Colon (tissue), 2 donors: Measurements from ENCODE around the gene TNPO1.
"Not testable (repeated sequence)": the region's sequence is repeated elsewhere in the genome, so short reads cannot be mapped to it uniquely, and the experiment has no call there.

Source experiments
- FAIRE-seq: peaks from 2 replicates; lab custom pipeline; 2012; peaks lifted over from hg19 to GRCh38; lab: Jason Lieb, UNC
- donor health status: control.
- donor health status: control.

Gene TNPO1

GRCh38 chr5:72816284-72817075 lies at the start of gene TNPO1:
TSS of gene TNPO1 (plus strand) at chr5:72816661. CDS start at chr5:72816738, 77 bp downstream.
- no peak for FAIRE-seq

- FAIRE-seq, result no peak
Measured at GRCh38 chr5:72767289-72768010, 49.0 kb upstream of the TNPO1 start.

GRCh38 chr5:72770266-72770665 lies 46.2 kb upstream of the TNPO1 start:
- FAIRE-seq, result no peak

DNA sequence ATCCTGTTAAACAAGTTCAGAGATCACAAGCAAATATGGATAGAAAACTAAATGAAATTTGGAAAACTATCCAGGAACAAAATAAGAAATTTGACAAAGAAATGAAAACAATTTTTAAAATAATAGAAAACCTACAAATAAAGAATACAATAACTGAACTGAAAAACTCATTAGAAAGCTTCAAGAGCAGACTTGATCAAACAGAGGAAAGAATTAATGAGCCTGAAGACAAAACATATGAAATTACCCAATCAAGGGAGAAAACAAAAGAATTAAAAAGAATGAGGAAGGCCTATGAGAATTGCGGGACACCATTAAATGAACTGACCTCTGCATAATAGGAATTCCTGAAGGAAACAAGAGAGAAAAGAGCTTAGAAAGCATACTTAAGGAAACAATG lies 39.8 kb upstream of the TNPO1 start:
- no peak for FAIRE-seq

- no peak for FAIRE-seq
Measured at GRCh38 chr5:72779520-72779919, 36.9 kb upstream of the TNPO1 start.

DNA sequence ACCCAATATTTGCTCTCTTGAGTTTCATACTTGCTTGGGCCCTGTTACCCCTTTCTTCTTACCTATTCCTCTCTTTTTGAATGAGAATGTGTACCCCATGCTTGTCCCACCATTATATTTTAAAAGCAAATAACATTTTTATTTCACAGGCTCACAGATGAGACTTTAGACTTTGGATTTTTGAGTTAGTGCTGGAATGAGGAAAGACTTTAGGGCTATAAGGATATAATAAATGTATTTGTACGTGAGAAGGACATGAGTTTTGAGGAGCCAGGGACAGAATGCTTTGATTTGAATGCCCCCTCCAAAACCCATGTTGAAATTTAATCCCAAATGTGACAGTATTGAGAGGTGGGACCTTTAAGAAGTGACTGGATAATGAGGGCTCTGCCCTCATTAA lies 33.1 kb upstream of the TNPO1 start:
- FAIRE-seq, result no peak

DNA sequence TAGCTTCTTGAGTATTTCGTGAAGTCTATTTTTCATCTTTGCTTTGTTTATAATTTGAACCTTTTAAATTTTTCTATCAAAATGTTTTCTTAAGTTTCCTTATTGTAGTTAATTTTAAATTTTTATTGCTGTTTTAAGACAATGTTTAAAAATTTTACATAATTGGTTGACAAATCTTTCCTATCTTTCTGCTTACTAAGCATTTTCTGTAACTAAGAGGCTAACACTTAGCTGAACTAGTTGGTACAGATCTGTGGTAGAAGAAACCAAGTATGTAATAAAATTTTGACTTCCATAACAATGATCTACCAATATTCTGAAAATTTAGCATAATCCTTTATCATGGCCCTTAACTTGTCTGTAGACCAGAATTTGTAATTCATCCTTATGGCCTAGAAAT lies 32.3 kb upstream of the TNPO1 start:
- peak; percentile 33 for FAIRE-seq

GRCh38 chr5:72785801-72786200 lies 30.7 kb upstream of the TNPO1 start:
- no peak for FAIRE-seq

DNA sequence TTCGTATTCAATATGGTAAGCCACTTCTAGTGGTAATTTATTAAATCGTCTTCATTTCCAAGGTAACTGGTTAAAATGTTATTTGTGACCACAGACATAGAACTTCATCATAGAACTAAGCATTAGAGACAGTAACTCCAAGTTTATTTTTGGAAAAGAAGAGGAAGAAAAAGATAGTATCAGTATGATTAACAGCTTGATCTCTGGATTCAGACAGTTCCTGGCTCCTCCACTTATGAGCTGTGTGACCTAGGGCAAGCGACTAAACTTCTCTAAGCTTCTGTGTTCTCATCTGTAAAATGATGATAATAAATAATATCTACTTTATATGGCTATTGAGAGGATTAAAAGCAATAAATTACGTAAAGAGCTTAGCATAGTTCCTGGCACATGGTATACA lies 29.8 kb upstream of the TNPO1 start:
- FAIRE-seq, result no peak

DNA sequence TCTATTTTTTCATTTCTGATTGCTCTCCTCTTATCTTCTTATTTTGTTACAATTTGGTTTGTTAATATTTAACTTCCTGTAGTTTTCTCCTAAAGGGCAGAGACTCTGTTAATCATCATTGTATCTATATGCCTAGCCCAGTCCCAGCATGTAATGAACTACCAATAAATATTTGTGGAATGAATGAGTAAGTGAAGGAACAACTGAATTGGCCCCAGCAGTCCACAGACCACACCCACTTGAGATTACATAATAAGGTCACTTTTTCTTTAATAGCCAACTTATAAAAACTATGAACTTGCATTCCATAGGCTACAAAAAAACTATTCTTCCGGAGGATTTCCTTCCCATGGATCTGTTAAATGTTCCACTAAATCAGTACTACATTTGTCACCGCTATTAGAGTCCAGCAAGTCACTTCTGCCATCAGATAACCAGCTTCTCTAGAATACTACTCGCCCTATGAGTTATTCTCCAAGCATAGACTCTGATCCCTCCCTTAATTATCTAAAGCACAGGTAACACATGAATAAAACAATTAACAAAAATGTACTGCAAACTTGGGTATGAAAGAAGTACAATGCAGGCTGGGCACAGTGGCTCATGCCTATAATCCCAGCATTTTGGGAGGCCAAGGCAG lies 27.5 kb upstream of the TNPO1 start:
- peak; percentile 75 for FAIRE-seq

DNA sequence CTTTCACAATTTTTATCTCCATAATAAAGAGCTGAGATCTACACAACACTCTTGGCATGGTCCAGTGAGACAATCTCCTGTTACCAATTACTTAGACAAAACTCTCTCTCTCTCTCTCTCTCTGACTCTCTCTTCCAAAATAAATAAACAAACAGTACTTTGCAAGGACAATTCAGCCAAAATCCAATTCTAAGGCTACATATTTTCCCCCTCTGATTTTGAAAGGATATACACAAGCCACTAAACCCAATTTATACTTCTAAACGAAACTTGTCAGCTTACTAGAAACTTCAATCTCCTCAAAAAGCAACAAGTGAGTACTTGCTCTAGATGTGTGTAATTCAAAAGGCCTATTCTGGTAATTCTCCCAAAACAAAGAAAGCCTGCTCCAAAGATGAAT lies 26.3 kb upstream of the TNPO1 start:
- FAIRE-seq, result no peak

GRCh38 chr5:72792662-72793061 lies 23.8 kb upstream of the TNPO1 start:
- not testable (repeated sequence) for FAIRE-seq

- FAIRE-seq, result no peak
Measured at GRCh38 chr5:72796001-72796400, 20.5 kb upstream of the TNPO1 start.

GRCh38 chr5:72799721-72800120 lies 16.7 kb upstream of the TNPO1 start:
- FAIRE-seq, result no peak

DNA sequence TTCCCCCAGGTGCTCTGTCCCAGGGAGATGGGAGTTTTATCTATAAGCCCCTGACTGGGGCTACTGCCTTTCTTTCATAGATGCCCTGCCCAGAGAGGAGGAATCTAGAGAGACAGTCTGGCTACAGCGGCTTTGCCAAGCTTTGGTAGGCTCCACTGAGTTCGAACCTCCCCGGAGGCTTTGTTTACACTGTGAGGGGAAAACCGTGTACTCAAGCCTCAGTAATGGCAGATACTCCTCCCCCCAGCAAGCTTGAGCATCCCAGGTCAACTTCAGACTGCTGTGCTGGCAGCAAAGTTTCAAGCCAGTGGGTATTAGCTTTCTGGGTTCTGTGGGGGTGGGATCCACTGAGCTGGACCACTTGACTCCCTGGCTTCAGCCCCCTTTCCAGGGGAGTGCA lies 7.8 kb upstream of the TNPO1 start:
- FAIRE-seq, result not testable (repeated sequence)

- no peak for FAIRE-seq
Measured at GRCh38 chr5:72811849-72812248, 4.6 kb upstream of the TNPO1 start.

DNA sequence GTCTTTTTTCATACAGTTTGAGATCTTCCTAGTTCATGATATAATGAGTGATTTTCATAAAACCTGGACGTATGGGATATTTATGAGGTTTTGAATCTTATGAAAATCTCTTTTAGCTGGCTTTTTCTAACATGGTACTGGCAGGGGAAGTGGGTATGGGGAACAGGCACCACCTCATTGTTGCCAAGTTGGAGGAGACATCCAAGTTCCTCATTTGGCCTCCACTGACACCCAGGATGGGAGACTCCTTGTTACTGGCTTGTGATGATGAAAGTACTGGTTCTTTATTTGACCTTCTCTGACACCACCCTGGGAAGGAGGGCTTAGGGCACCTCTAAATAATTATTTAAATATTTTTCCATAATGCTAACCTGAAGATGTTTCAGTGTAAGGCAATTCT lies 4.0 kb upstream of the TNPO1 start:
- FAIRE-seq, result no peak

GRCh38 chr5:72814104-72814503 lies 2.4 kb upstream of the TNPO1 start:
- FAIRE-seq, result no peak

DNA sequence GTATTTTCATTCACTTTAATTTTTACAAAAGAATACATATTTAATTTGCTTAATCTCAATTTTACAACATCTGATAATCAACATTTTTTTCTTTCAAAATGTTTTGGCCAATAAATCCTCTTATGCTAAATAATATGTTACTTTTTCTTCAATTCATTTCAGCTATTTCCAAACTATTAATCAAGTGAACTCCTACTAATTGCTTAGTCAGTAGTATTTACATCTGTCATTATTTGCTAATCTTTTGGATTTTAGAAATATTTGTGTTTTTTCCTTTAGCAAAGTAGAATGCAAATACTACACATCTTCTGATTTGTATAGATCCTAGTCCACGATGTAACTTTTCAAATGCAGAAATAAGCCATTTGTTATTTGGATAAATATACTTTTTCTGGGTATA lies 1.6 kb upstream of the TNPO1 start:
- no peak for FAIRE-seq

GRCh38 chr5:72815580-72816283 lies 729 bp upstream of the TNPO1 start:
- FAIRE-seq, result no peak

DNA sequence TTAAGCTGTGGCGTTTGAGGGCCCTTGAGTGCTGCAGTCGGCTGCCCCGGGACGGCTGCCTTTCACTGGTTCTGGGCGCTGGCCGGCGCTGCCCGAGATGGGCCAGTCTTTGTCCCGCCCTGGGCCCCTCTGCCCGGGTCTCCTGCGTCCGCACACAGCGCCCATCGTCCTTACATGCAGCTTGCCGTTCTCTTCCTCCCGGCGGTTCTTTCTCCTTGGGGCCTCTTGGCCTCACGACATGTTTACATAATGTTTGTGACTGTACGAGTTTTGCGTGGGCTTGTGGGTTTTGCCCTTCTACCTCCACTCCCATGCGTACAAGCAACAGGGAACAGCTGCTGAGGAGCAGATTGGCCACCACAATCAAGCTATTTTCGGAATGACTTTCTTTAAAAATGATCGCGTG lies 618 bp downstream of the TNPO1 start:
- FAIRE-seq, result no peak

DNA sequence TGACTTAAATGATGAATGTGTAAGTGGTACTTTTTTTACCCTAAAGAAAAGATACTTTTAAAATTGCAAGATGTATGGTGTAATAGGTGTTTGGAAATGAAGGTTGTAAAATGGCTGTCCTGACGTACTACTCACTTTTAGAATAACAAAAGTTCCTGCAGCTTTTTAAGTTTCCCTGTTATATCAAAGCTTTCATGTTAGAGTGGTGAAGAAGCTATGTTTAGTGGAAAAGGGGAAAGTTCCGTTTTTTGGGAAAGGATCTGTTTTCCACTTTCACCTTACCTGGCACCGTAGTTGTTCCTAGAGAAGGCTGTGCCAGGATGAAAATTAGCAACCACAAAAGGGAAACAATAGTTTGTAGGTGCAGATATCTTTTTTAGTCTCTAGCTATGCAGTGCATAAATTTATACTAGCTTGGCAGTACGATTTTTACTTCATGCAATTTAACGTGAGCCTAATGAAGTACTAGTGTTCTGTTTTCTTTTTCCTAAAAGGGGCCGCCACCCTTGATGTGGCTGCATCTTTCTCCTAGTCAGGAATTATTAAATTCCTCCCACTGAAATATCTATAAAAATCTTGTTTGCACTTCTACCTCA lies 1.3 kb downstream of the TNPO1 start:
- FAIRE-seq, result no peak
